HepG2 (cell line): Measurements from ENCODE around the gene RBM14. TPM values are rescaled to one million over a fixed set of nuclear protein-coding genes. Genes with fewer than 3 reads are reported as not detected.

Source experiments
- AGO1 ChIP-seq: fragments of 200-400 bp; formaldehyde crosslinking; IDR thresholded peaks from 2 replicates; pipeline ENCODE4 v1.6.1; 2017; ENCODE audit warnings: mild to moderate bottlenecking, low read depth, low read length, moderate library complexity; ENCODE audit not compliant: poor library complexity, severe bottlenecking
- ASH2L ChIP-seq: fragments of 300-600, 200-600 bp; sonication (generic); IDR thresholded peaks from 2 replicates; pipeline ENCODE4 v1.7.0; 2017; ENCODE audit warnings: low read depth, mild to moderate bottlenecking, moderate library complexity, mixed read lengths, low read length; ENCODE audit not compliant: insufficient read length
- ATAD3A ChIP-seq: sonication (generic); formaldehyde crosslinking; IDR thresholded peaks from 2 replicates; pipeline ENCODE4 v1.4.0; 2020; ENCODE audit warnings: missing genetic modification reagents
- FLYWCH1 ChIP-seq: sonication (generic); formaldehyde crosslinking; IDR thresholded peaks from 2 replicates; pipeline ENCODE4 v1.8.1; 2023; ENCODE audit warnings: mild to moderate bottlenecking, missing genetic modification reagents
- GATAD2A ChIP-seq: IDR thresholded peaks from 2 replicates; pipeline ENCODE4 v1.6.1; 2016
- HOXA5 ChIP-seq: sonication (generic); formaldehyde crosslinking; IDR thresholded peaks from 2 replicates; pipeline ENCODE4 v1.4.0; 2020; ENCODE audit warnings: missing genetic modification reagents
- JDP2 ChIP-seq: sonication (generic); formaldehyde crosslinking; IDR thresholded peaks from 2 replicates; pipeline ENCODE4 v1.8.1; 2022; ENCODE audit warnings: missing genetic modification reagents, borderline replicate concordance
- NFYC ChIP-seq: IDR thresholded peaks from 2 replicates; pipeline ENCODE4 v1.6.1; 2016; ENCODE audit warnings: missing genetic modification reagents, missing compliant biosample characterization
- PAWR ChIP-seq: sonication (generic); formaldehyde crosslinking; IDR thresholded peaks from 2 replicates; pipeline ENCODE4 v1.4.0; 2020; ENCODE audit warnings: missing genetic modification reagents, mild to moderate bottlenecking, borderline replicate concordance
- PLRG1 ChIP-seq: fragments of 450-650 bp; conservative IDR thresholded peaks from 2 replicates; pipeline ENCODE4 v1.6.1; 2016
- SRSF9 ChIP-seq: fragments of 200-400 bp; formaldehyde crosslinking; IDR thresholded peaks from 2 replicates; pipeline ENCODE4 v1.6.1; 2018; ENCODE audit warnings: borderline replicate concordance, mild to moderate bottlenecking, low read depth, low read length; ENCODE audit not compliant: insufficient read depth, poor library complexity, severe bottlenecking
- SSRP1 ChIP-seq: IDR thresholded peaks from 2 replicates; pipeline ENCODE4 v1.6.1; 2016; ENCODE audit warnings: control low read depth
- XBP1 ChIP-seq: sonication (generic); formaldehyde crosslinking; IDR thresholded peaks from 2 replicates; pipeline ENCODE4 v1.5.0; 2020; ENCODE audit warnings: missing genetic modification reagents
- ZNF160 ChIP-seq: sonication (generic); formaldehyde crosslinking; IDR thresholded peaks from 2 replicates; pipeline ENCODE4 v1.8.0; 2022; ENCODE audit warnings: mild to moderate bottlenecking, inconsistent platforms, missing genetic modification reagents
- ZNF24 ChIP-seq: fragments of 450-650 bp; IDR thresholded peaks from 2 replicates; pipeline ENCODE4 v1.6.1; 2017; ENCODE audit warnings: antibody characterized with exemption, mild to moderate bottlenecking
- ZNF557 ChIP-seq: sonication (generic); formaldehyde crosslinking; IDR thresholded peaks from 2 replicates; pipeline ENCODE4 v1.4.0; 2020; ENCODE audit warnings: missing genetic modification reagents
- ZNF605 ChIP-seq: sonication (generic); formaldehyde crosslinking; IDR thresholded peaks from 2 replicates; pipeline ENCODE4 v1.8.0; 2022; ENCODE audit warnings: mild to moderate bottlenecking, missing genetic modification reagents
- ZNF629 ChIP-seq: sonication (generic); formaldehyde crosslinking; conservative IDR thresholded peaks from 2 replicates; pipeline ENCODE4 v1.5.0; 2020; ENCODE audit warnings: missing genetic modification reagents
- polyA plus RNA-seq, 8 experiments: library from polyadenylated mRNA; depleted of rRNA in 3 of 8; stranded (reverse) in 7 of 8; unstranded in 1 of 8; fragments of >200 nt; fragmentation: Illumina TruSeq in 4 of 8; extraction: Trizol in 4 of 8; gene quantifications; 2 replicates each; pipeline versions ENCODE4 v1.2.1 to v1.2.3, GENCODE V29; 2011 to 2016; ENCODE audit warnings: low read depth in 4 of 8, missing spikeins in 1 of 8, mixed read lengths in 1 of 8; ENCODE audit not compliant: insufficient read depth in 1 of 8
- total RNA-seq, 5 experiments: library from RNA; depleted of rRNA; stranded (reverse); fragments of >200 nt; fragmentation: Illumina TruSeq; extraction: Trizol; gene quantifications; 2 replicates each; pipeline ENCODE4 v1.2.3, GENCODE V29; 2016; ENCODE audit warnings: low read depth in 1 of 5
- TF ChIP-seq, protein P1 (sequence below): sonication (generic); formaldehyde crosslinking; IDR thresholded peaks from 2 replicates; pipeline ENCODE4 v1.9.0; 2022; ENCODE audit warnings: low read depth, missing genetic modification reagents
- TF ChIP-seq, protein P2 (sequence below): sonication (generic); formaldehyde crosslinking; conservative IDR thresholded peaks from 2 replicates; pipeline ENCODE4 v1.4.0; 2020; ENCODE audit warnings: missing genetic modification reagents
- TF ChIP-seq, protein P3 (sequence below): sonication (generic); formaldehyde crosslinking; IDR thresholded peaks from 2 replicates; pipeline ENCODE4 v1.4.0; 2020; ENCODE audit warnings: missing genetic modification reagents, low read depth, mild to moderate bottlenecking, borderline replicate concordance
- TF ChIP-seq, protein P4 (sequence below): sonication (generic); formaldehyde crosslinking; IDR thresholded peaks from 2 replicates; pipeline ENCODE4 v1.4.0; 2020; ENCODE audit warnings: mild to moderate bottlenecking, missing genetic modification reagents, borderline replicate concordance
- TF ChIP-seq, protein P5 (sequence below): sonication (generic); formaldehyde crosslinking; IDR thresholded peaks from 2 replicates; pipeline ENCODE4 v1.4.0; 2020; ENCODE audit warnings: mild to moderate bottlenecking, missing genetic modification reagents

RBM14 gene
- total and polyA plus RNA-seq, 2 of the 13 experiments (the other 11 are each of a cell fraction or from before 2014, with no cell fraction given) = 12.7 to 44.1 TPM

DNA sequence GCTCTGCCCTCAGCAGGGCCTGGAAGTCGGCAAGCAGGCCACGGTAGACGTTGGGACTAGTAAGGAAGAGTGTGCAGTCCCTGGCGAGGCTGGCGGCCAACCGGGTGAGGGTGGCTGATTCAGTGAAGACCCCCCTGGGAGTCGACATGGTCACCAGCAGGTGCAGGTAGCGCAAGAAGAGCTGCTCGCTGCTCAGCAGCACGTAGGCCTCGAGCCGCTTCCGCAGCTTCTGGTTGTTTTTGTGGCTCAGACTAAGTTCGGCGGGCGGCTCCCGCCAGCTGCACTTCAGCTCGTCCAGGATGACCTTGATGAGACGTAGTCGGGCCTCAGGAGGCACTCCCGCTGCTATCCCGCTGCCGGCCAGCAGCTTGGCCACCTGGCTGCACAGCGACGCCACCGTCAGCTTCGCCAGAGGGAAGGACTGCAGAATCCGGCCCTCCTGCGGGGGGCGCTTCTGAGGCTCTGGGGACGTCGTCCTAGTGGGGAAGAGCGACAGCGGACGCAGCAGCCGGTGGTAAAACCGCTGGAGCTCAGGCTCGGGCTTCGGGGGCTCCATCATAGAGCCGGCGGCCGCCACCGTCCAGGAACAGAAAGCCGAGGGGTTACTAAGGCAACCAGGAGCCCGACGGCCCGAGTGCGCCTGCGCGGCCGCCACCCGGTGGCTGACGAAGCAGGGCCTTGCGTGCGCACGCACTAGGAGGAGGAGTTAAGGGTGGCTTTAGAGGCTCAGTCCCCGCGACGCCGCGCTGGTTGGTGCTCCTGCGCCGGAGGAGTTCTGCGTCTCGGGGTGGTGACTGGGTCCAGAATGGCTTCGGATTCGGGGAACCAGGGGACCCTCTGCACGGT, 23.8 kb upstream of the RBM14 start, which contains the start of the genes CCDC87 and CCS (continued):
- TF ChIP-seq AGO1 (peak; percentile 27), FLYWCH1 (CRISPR knock-in tag) (no peak), ATAD3A (CRISPR knock-in tag) (no peak), SSRP1 (CRISPR knock-in tag) (no peak), SRSF9 (no peak), ZNF629 (CRISPR knock-in tag) (no peak; the same call in 1 of the 2 replicates), ASH2L (peak; percentile 65), PAWR (CRISPR knock-in tag) (no peak), GATAD2A (CRISPR knock-in tag) (peak; percentile 61), ZNF24 (no peak), XBP1 (no peak), NFYC (CRISPR knock-in tag) (peak; percentile 62), HOXA5 (CRISPR knock-in tag) (0 out of 2 replicates have a peak, but pooled peaks have one; percentile 37), ZNF557 (CRISPR knock-in tag) (peak; percentile 13; the same call in 1 of the 2 replicates), ZNF605 (peak; percentile 92), JDP2 (CRISPR knock-in tag) (no peak), PLRG1 (no peak), ZNF160 (CRISPR knock-in tag) (peak; percentile 53; the same call in 1 of the 2 replicates)
- TF ChIP-seq, protein P1, sequence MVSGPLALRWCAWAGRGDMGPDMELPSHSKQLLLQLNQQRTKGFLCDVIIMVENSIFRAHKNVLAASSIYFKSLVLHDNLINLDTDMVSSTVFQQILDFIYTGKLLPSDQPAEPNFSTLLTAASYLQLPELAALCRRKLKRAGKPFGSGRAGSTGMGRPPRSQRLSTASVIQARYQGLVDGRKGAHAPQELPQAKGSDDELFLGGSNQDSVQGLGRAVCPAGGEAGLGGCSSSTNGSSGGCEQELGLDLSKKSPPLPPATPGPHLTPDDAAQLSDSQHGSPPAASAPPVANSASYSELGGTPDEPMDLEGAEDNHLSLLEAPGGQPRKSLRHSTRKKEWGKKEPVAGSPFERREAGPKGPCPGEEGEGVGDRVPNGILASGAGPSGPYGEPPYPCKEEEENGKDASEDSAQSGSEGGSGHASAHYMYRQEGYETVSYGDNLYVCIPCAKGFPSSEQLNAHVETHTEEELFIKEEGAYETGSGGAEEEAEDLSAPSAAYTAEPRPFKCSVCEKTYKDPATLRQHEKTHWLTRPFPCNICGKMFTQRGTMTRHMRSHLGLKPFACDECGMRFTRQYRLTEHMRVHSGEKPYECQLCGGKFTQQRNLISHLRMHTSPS (CRISPR knock-in tag) = no peak
- TF ChIP-seq, protein P2, sequence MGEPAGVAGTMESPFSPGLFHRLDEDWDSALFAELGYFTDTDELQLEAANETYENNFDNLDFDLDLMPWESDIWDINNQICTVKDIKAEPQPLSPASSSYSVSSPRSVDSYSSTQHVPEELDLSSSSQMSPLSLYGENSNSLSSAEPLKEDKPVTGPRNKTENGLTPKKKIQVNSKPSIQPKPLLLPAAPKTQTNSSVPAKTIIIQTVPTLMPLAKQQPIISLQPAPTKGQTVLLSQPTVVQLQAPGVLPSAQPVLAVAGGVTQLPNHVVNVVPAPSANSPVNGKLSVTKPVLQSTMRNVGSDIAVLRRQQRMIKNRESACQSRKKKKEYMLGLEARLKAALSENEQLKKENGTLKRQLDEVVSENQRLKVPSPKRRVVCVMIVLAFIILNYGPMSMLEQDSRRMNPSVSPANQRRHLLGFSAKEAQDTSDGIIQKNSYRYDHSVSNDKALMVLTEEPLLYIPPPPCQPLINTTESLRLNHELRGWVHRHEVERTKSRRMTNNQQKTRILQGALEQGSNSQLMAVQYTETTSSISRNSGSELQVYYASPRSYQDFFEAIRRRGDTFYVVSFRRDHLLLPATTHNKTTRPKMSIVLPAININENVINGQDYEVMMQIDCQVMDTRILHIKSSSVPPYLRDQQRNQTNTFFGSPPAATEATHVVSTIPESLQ (CRISPR knock-in tag) = no peak
- TF ChIP-seq, protein P3, sequence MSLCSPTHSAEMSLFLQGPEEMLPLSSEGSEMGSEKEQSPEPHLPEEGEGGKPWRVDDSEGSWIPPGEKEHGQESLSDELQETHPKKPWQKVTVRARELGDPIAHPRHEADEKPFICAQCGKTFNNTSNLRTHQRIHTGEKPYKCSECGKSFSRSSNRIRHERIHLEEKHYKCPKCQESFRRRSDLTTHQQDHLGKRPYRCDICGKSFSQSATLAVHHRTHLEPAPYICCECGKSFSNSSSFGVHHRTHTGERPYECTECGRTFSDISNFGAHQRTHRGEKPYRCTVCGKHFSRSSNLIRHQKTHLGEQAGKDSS (CRISPR knock-in tag) = peak; percentile 69; the same call in 1 of the 2 replicates
- TF ChIP-seq, protein P4, sequence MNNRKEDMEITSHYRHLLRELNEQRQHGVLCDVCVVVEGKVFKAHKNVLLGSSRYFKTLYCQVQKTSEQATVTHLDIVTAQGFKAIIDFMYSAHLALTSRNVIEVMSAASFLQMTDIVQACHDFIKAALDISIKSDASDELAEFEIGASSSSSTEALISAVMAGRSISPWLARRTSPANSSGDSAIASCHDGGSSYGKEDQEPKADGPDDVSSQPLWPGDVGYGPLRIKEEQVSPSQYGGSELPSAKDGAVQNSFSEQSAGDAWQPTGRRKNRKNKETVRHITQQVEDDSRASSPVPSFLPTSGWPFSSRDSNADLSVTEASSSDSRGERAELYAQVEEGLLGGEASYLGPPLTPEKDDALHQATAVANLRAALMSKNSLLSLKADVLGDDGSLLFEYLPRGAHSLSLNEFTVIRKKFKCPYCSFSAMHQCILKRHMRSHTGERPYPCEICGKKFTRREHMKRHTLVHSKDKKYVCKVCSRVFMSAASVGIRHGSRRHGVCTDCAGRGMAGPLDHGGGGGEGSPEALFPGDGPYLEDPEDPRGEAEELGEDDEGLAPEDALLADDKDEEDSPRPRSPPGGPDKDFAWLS = no peak
- TF ChIP-seq, protein P5, sequence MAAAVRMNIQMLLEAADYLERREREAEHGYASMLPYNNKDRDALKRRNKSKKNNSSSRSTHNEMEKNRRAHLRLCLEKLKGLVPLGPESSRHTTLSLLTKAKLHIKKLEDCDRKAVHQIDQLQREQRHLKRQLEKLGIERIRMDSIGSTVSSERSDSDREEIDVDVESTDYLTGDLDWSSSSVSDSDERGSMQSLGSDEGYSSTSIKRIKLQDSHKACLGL = peak; percentile 78; the same call in 1 of the 2 replicates
